GM10847 (cell line): ENCODE measurements around the gene TMC3.
A peak's percentile ranks its signal among the peaks of the same experiment; 100 is the strongest.

Experiments
- POLR2A ChIP-seq: IDR thresholded peaks from 2 replicates; pipeline ENCODE4 v1.6.1; 2011; ENCODE audit not compliant: insufficient read length; ENCODE audit errors: extremely low read depth

The TMC3 gene

GRCh38 chr15:81335631-81336030 lies 38.4 kb downstream of the TMC3 start:
- no peak for TF ChIP-seq POLR2A

- TF ChIP-seq POLR2A: no peak
Measured at GRCh38 chr15:81334768-81335435, 39.1 kb downstream of the TMC3 start.

- TF ChIP-seq POLR2A: no peak
Measured at GRCh38 chr15:81333363-81333762, 40.6 kb downstream of the TMC3 start.

- no peak for TF ChIP-seq POLR2A
Measured at GRCh38 chr15:81332326-81332725, 41.7 kb downstream of the TMC3 start.

- TF ChIP-seq POLR2A: no peak
Measured at GRCh38 chr15:81331600-81331999, 42.4 kb downstream of the TMC3 start.

- TF ChIP-seq POLR2A: no peak
Measured at GRCh38 chr15:81330366-81331090, 43.5 kb downstream of the TMC3 start.

GRCh38 chr15:81329446-81329845 lies 44.6 kb downstream of the TMC3 start:
- TF ChIP-seq POLR2A: no peak

- no peak for TF ChIP-seq POLR2A
Measured at GRCh38 chr15:81327516-81327915, 46.5 kb downstream of the TMC3 start.

GRCh38 chr15:81326466-81327212 lies 47.4 kb downstream of the TMC3 start:
- no peak for TF ChIP-seq POLR2A

- peak; percentile 79 for TF ChIP-seq POLR2A
Measured at GRCh38 chr15:81323944-81324881, 49.8 kb downstream of the TMC3 start, which contains the start of gene STARD5. Gene STARD5, minus strand, starts transcription at chr15:81324141. Its CDS starts 42 bp downstream, at chr15:81324099.

- no peak for TF ChIP-seq POLR2A
Measured at GRCh38 chr15:81323559-81323943, 50.5 kb downstream of the TMC3 start.

- no peak for TF ChIP-seq POLR2A
Measured at GRCh38 chr15:81322676-81323253, 51.2 kb downstream of the TMC3 start.

- no peak for TF ChIP-seq POLR2A
Measured at GRCh38 chr15:81321667-81322066, 52.3 kb downstream of the TMC3 start.

- no peak for TF ChIP-seq POLR2A
Measured at GRCh38 chr15:81317642-81318017, 56.4 kb downstream of the TMC3 start.

GRCh38 chr15:81316267-81316666 lies 57.7 kb downstream of the TMC3 start:
- TF ChIP-seq POLR2A: no peak
